HEK293 (cell line): ENCODE data around the gene SH3GL1.

Experiments
- CTCF ChIP-seq: fragments of 450-650 bp; formaldehyde crosslinking; IDR thresholded peaks from 2 replicates; pipeline ENCODE4 v1.5.1; 2016; ENCODE audit warnings: missing biosample characterization, missing genetic modification characterization
- KLF10 ChIP-seq: fragments of 450-650 bp; IDR thresholded peaks from 2 replicates; pipeline ENCODE4 v1.5.1; 2018; ENCODE audit warnings: missing biosample characterization, mild to moderate bottlenecking, missing genetic modification characterization
- MYNN ChIP-seq: fragments of 450-650 bp; formaldehyde crosslinking; IDR thresholded peaks from 2 replicates; pipeline ENCODE4 v1.5.1; 2016; ENCODE audit warnings: missing biosample characterization, missing genetic modification characterization, borderline replicate concordance
- REST ChIP-seq: fragments of 450-650 bp; formaldehyde crosslinking; IDR thresholded peaks from 2 replicates; pipeline ENCODE4 v1.5.1; 2016; ENCODE audit warnings: missing biosample characterization, missing genetic modification characterization
- SP2 ChIP-seq: fragments of 450-650 bp; formaldehyde crosslinking; IDR thresholded peaks from 2 replicates; pipeline ENCODE4 v1.5.1; 2016; ENCODE audit warnings: missing biosample characterization, missing genetic modification characterization
- ZBTB26 ChIP-seq: fragments of 450-650 bp; formaldehyde crosslinking; optimal IDR thresholded peaks from 2 replicates; pipeline ENCODE3; 2016; ENCODE audit warnings: missing biosample characterization, mild to moderate bottlenecking, missing genetic modification characterization
- ZBTB49 ChIP-seq: fragments of 450-650 bp; formaldehyde crosslinking; IDR thresholded peaks from 2 replicates; pipeline ENCODE4 v1.5.1; 2016; ENCODE audit warnings: missing biosample characterization, missing genetic modification characterization, low read depth
- ZNF157 ChIP-seq: fragments of 450-650 bp; formaldehyde crosslinking; IDR thresholded peaks from 2 replicates; pipeline ENCODE4 v1.5.1; 2016; ENCODE audit warnings: missing biosample characterization, missing genetic modification characterization
- ZNF362 ChIP-seq: fragments of 450-650 bp; formaldehyde crosslinking; IDR thresholded peaks from 2 replicates; pipeline ENCODE4 v1.5.1; 2016; ENCODE audit warnings: missing biosample characterization, missing genetic modification characterization
- ZNF37A ChIP-seq: fragments of 450-650 bp; IDR thresholded peaks from 2 replicates; pipeline ENCODE4 v1.5.1; 2018; ENCODE audit warnings: missing biosample characterization, missing genetic modification characterization
- ZNF660 ChIP-seq: fragments of 450-650 bp; IDR thresholded peaks from 2 replicates; pipeline ENCODE4 v1.5.1; 2018; ENCODE audit warnings: missing biosample characterization, mild to moderate bottlenecking, missing genetic modification characterization
- ZNF701 ChIP-seq: fragments of 450-650 bp; formaldehyde crosslinking; IDR thresholded peaks from 2 replicates; pipeline ENCODE4 v1.5.1; 2016; ENCODE audit warnings: missing biosample characterization, missing genetic modification characterization
- ZNF747 ChIP-seq: fragments of 450-650 bp; formaldehyde crosslinking; IDR thresholded peaks from 2 replicates; pipeline ENCODE4 v1.5.1; 2016; ENCODE audit warnings: missing biosample characterization, missing genetic modification characterization

GRCh38 chr19:4370418-4371041, 29.8 kb downstream of the SH3GL1 start:
- TF ChIP-seq CTCF (tag by site-specific recombination) (no peak), KLF10 (tag by site-specific recombination) (no peak), SP2 (tag by site-specific recombination) (no peak), ZBTB26 (tag by site-specific recombination) (no peak), ZNF747 (tag by site-specific recombination) (no peak), ZNF362 (tag by site-specific recombination) (no peak), ZNF37A (no peak), ZBTB49 (tag by site-specific recombination) (no peak), ZNF660 (tag by site-specific recombination) (no peak), MYNN (tag by site-specific recombination) (no peak), REST (no peak), ZNF701 (tag by site-specific recombination) (no peak), ZNF157 (tag by site-specific recombination) (no peak)
